Lung (tissue), 16 donors: ENCODE results near the gene FKBP14. TPM values are rescaled to one million over a fixed set of nuclear protein-coding genes. Genes with fewer than 3 reads are reported as not detected.

Experiments used
- ATAC-seq: fragments of 200-7000 bp; cut with Tn5 transposase; one replicate; pipeline ENCODE4 v1.9.1; 2020; ENCODE audit warnings: moderate number of reproducible peaks; ENCODE audit not compliant: insufficient read depth, low FRiP score
- DNase-seq, 3 donors: peaks; one replicate each; pipeline ENCODE4 v3.0.0-alpha.2; 2013 to 2017
- H3K27ac ChIP-seq, 2 donors: one replicate each; pipeline ENCODE4 v1.5.1; 2013; ENCODE audit warnings: mild to moderate bottlenecking in 2 of 2, moderate library complexity in 2 of 2, control low read depth in 1 of 2, inconsistent platforms in 1 of 2, low read depth in 1 of 2, low read length in 1 of 2
- H3K27me3 ChIP-seq, 3 donors: one replicate each; pipeline ENCODE4 v1.5.1; 2013; ENCODE audit warnings: low read length in 2 of 3; ENCODE audit not compliant: control insufficient read depth in 3 of 3, insufficient read depth in 3 of 3
- H3K36me3 ChIP-seq, 4 donors: one replicate each; pipeline ENCODE4 v1.5.1; 2013; ENCODE audit warnings: low read length in 4 of 4, mild to moderate bottlenecking in 1 of 4, moderate library complexity in 1 of 4; ENCODE audit not compliant: control insufficient read depth in 4 of 4, insufficient read depth in 4 of 4
- H3K4me1 ChIP-seq, 5 donors: one replicate each; pipeline ENCODE4 v1.5.1; 2013; ENCODE audit warnings: low read length in 5 of 5, mild to moderate bottlenecking in 2 of 5, moderate library complexity in 1 of 5; ENCODE audit not compliant: control insufficient read depth in 5 of 5, insufficient read depth in 5 of 5
- H3K4me3 ChIP-seq: one replicate; pipeline ENCODE4 v1.5.1; 2013; ENCODE audit warnings: mild to moderate bottlenecking, control low read depth, moderate library complexity
- H3K9ac ChIP-seq, 2 donors: one replicate each; pipeline ENCODE4 v1.5.1; 2013; ENCODE audit warnings: low read length in 2 of 2, control low read depth in 1 of 2; ENCODE audit not compliant: insufficient read depth in 1 of 2
- H3K9me3 ChIP-seq, 4 donors: one replicate each; pipeline ENCODE4 v1.5.1; 2013; ENCODE audit warnings: low read length in 3 of 4, mild to moderate bottlenecking in 1 of 4, moderate library complexity in 1 of 4; ENCODE audit not compliant: control insufficient read depth in 4 of 4, insufficient read depth in 3 of 4
- WGBS, 2 donors: extraction: QIAGEN DNeasy Blood & Tissue Kit; methylation state at CpG; one replicate each; pipeline ENCODE4 v1.1.7; 2013; 5-methylcytosine and 5-hydroxymethylcytosine counted together
- long read RNA-seq, 5 donors: transcript quantifications; one replicate each; lab custom pipeline, GENCODE V29; 2026
- polyA plus RNA-seq, 2 donors: library from polyadenylated mRNA; stranded (reverse); fragments of 200-250 nt; gene quantifications; one replicate each; pipeline ENCODE4 v1.2.1, GENCODE V29; 2013
- total RNA-seq, 2 donors: library from RNA; depleted of rRNA in 1 of 2; stranded (reverse); fragments of >200 nt in 1 of 2; gene quantifications; one replicate each; pipeline ENCODE4 v1.2.1, GENCODE V29; 2014 to 2021
- TF ChIP-seq, protein P1 (sequence below): IDR thresholded peaks from 2 replicates; pipeline ENCODE4 v1.5.1; 2012; ENCODE audit warnings: mild to moderate bottlenecking; ENCODE audit errors: control extremely low read depth, extremely low read depth
- donor health status: control.
- donor health status: control.
- donor health status: Bipolar disorder and iron deficiency.
- donor health status: healthy.
- donor health status: DM: yes; HTN: yes; CAD: no.

Gene FKBP14, protein sequence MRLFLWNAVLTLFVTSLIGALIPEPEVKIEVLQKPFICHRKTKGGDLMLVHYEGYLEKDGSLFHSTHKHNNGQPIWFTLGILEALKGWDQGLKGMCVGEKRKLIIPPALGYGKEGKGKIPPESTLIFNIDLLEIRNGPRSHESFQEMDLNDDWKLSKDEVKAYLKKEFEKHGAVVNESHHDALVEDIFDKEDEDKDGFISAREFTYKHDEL
- 10 to 100 TPM; 17.1 to 21.5 TPM for total RNA-seq
- 1 to 10 TPM; 2.6 to 6.6 TPM for polyA plus RNA-seq
- long read RNA-seq, donor 1, full-length matches to known transcripts = 7 of 7 reads
- long read RNA-seq, donor 1, partial matches to known transcripts = 0 of 7 reads
- long read RNA-seq, donor 1, other reads (novel, unspliced or antisense) = 0 of 7 reads
- long read RNA-seq, donor 2, partial matches to known transcripts = 0 of 1 reads
- long read RNA-seq, donor 2, other reads (novel, unspliced or antisense) = 0 of 1 reads
- long read RNA-seq, donor 3, full-length matches to known transcripts = 6 of 6 reads
- long read RNA-seq, donor 3, partial matches to known transcripts = 0 of 6 reads
- long read RNA-seq, donor 3, other reads (novel, unspliced or antisense) = 0 of 6 reads
- long read RNA-seq, donor 4, full-length matches to known transcripts = 2 of 2 reads
- long read RNA-seq, donor 4, partial matches to known transcripts = 0 of 2 reads
- long read RNA-seq, donor 4, other reads (novel, unspliced or antisense) = 0 of 2 reads
- long read RNA-seq, donor 5, full-length matches to known transcripts = 11 of 11 reads
- long read RNA-seq, donor 5, partial matches to known transcripts = 0 of 11 reads
- long read RNA-seq, donor 5, other reads (novel, unspliced or antisense) = 0 of 11 reads

DNA sequence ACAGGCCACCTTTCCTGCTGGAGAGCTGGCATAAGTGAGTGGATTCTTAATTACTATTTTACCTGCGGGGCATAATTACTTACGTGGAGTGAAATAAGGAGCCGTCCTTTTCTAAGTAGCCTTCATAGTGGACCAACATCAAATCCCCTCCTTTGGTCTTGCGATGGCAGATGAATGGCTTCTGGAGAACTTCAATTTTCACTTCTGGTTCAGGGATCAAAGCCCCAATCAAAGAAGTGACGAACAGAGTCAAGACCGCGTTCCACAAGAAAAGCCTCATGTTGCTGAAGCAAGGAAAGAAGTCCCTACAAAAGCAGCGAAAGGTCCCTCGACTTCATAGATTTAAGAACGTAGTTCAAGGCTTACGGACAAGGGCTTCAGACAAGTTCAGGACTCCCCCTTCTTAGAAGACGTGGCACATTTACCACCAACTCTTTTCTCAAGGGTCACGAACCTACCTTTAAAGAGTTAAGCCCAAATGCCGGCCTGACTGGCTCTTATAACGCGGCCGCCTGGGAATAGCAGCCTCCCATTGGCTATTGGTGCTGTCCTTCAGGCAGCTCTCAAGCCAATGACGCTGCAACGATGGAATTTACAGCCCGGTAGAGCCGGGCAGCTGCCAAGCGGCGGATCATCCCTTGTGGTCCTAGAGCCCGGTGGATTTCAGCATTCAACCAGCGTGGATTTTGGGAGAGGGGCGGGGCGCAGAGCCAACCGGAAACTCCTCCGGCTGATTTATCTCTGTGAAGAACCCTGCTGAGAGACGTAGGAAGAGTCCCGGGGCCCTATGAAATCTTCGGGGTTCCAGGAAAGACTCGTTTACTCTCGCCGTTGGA is at the start of gene FKBP14:
TSS of gene FKBP14 (minus strand) at position 474 of the 836 bp plus-strand sequence. CDS start at position 280, 194 bp downstream.
- WGBS, 2 donors = 0% methylated on average over 35 of the region's 35 CpGs
- Histone ChIP-seq H3K4me1 (peaks cover 4 to 32% (median 11%) of the 10 kb centered on the region in 5 donors), H3K36me3 (peaks cover 0 to 3% (median 0%) of the 10 kb centered on the region in 4 donors), H3K4me3 (peak within 1 kb of the TSS; percentile 58), H3K9me3 (no peaks in the 10 kb centered on the region), H3K27ac (peak within 1 kb of the TSS; percentile 89 to 97), H3K27me3 (no peaks in the 10 kb centered on the region), H3K9ac (peak within 1 kb of the TSS; percentile 82 to 95)
- DNase-seq (peak; percentile 99 to 100 (median 99)), ATAC-seq (peak; percentile 88)
- TF ChIP-seq, protein P1, sequence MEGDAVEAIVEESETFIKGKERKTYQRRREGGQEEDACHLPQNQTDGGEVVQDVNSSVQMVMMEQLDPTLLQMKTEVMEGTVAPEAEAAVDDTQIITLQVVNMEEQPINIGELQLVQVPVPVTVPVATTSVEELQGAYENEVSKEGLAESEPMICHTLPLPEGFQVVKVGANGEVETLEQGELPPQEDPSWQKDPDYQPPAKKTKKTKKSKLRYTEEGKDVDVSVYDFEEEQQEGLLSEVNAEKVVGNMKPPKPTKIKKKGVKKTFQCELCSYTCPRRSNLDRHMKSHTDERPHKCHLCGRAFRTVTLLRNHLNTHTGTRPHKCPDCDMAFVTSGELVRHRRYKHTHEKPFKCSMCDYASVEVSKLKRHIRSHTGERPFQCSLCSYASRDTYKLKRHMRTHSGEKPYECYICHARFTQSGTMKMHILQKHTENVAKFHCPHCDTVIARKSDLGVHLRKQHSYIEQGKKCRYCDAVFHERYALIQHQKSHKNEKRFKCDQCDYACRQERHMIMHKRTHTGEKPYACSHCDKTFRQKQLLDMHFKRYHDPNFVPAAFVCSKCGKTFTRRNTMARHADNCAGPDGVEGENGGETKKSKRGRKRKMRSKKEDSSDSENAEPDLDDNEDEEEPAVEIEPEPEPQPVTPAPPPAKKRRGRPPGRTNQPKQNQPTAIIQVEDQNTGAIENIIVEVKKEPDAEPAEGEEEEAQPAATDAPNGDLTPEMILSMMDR = peak; percentile 16

DNA sequence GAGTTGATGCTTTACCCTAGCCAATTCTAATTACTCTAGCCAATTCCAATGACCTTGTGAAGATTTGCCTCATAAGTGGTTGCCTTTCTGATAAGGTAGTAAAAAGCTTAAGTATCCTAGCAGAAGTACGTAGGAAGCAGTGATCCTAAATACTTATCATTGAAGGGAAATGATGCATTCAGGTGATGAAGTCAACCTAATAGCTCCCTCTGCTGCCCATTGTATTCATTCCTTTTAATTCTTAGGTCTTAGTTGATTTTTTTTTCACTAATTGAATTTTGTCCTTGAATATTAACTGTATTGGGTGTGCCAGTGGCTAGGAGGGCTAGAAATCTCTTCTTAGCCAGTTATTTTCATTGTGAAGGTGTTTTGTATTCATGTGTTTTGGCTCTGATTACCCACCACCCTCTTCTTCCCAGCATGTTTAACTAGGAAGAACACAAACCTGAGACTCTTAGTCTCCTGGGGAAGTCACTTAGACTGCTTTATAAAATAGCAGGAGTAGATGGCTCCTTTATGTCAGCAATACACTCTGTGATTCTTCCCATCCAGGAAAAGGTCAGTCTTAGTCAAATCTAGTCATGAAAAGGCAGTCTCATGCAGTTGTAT is 48.0 kb upstream of the FKBP14 start:
- Histone ChIP-seq H3K9ac (no peak overlapping the region), H3K4me3 (no peak overlapping the region), H3K4me1 (peaks cover 0 to 2% (median 0%) of the 10 kb centered on the region in 5 donors), H3K9me3 (no peaks in the 10 kb centered on the region), H3K27me3 (no peaks in the 10 kb centered on the region), H3K27ac (no peak overlapping the region), H3K36me3 (peaks cover 5 to 11% (median 9%) of the 10 kb centered on the region in 4 donors)
- DNase-seq (peak in 2 of 3 donors; percentile 11 to 39), ATAC-seq (no peak)
- WGBS, 2 donors = 39 to 41% methylated on average over 1 of the region's 1 CpG
- TF ChIP-seq, protein P1 = no peak

DNA sequence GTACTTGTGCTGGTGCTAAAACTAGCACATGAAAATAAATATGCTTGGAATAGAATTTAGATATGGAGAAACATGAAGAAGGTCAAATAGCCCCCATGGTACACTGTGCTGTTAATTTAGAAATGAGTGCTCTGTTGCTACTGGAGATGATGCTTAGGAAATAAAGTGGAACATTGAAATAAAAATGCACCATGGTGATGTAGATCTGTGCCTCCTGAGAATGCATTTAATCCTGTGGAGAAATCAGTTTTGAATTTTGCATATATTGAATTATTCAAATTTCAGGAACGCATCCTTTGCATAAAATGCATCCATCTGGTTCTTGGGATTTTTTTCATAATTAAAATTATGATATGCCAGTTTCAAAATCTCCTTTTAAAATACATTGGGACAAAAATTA is 46.2 kb upstream of the FKBP14 start:
- Histone ChIP-seq H3K27me3 (no peaks in the 10 kb centered on the region), H3K9me3 (no peaks in the 10 kb centered on the region), H3K4me3 (no peak overlapping the region), H3K36me3 (peaks cover 0 to 9% (median 2%) of the 10 kb centered on the region in 4 donors), H3K9ac (no peak overlapping the region), H3K4me1 (peaks cover 0 to 13% (median 2%) of the 10 kb centered on the region in 5 donors), H3K27ac (no peak overlapping the region)
- DNase-seq (no peak), ATAC-seq (no peak)
- 97 to 100% methylated on average over 1 of the region's 1 CpG for WGBS, 2 donors
- TF ChIP-seq, protein P1 = no peak
